HG03565 (cell line): ENCODE measurements around the gene DNPH1.

Experiments used
- ATAC-seq: cut with Tn5 transposase; IDR thresholded peaks from one replicate; pipeline ENCODE4 v1.9.1; 2021; ENCODE audit warnings: mild to moderate bottlenecking, moderate library complexity; ENCODE audit not compliant: unreplicated experiment

DNPH1 gene

GRCh38 chr6:43219119-43219518 lies 10.2 kb downstream of the DNPH1 start:
- ATAC-seq, result no peak

- ATAC-seq, result no peak
Measured at GRCh38 chr6:43217351-43217750, 11.9 kb downstream of the DNPH1 start.

- ATAC-seq, result no peak
Measured at GRCh38 chr6:43216200-43216599, 13.1 kb downstream of the DNPH1 start.

GRCh38 chr6:43215066-43215465 lies 14.2 kb downstream of the DNPH1 start:
- no peak for ATAC-seq

GRCh38 chr6:43213431-43213830 lies 15.8 kb downstream of the DNPH1 start:
- no peak for ATAC-seq

GRCh38 chr6:43211955-43212354 lies 17.3 kb downstream of the DNPH1 start:
- no peak for ATAC-seq

GRCh38 chr6:43207286-43207685 lies 22.0 kb downstream of the DNPH1 start:
- no peak for ATAC-seq

GRCh38 chr6:43205849-43206248 lies 23.4 kb downstream of the DNPH1 start:
- no peak for ATAC-seq

GRCh38 chr6:43204271-43205105 lies 24.8 kb downstream of the DNPH1 start:
- no peak for ATAC-seq

GRCh38 chr6:43203718-43204095 lies 25.6 kb downstream of the DNPH1 start:
- no peak for ATAC-seq

- no peak for ATAC-seq
Measured at GRCh38 chr6:43203029-43203717, 26.1 kb downstream of the DNPH1 start.

- ATAC-seq, result no peak
Measured at GRCh38 chr6:43202451-43202850, 26.8 kb downstream of the DNPH1 start.

GRCh38 chr6:43200541-43200940 lies 28.7 kb downstream of the DNPH1 start:
- ATAC-seq, result no peak

GRCh38 chr6:43199912-43200311 lies 29.4 kb downstream of the DNPH1 start:
- no peak for ATAC-seq

- ATAC-seq, result no peak
Measured at GRCh38 chr6:43196337-43196736, 32.9 kb downstream of the DNPH1 start.

- no peak for ATAC-seq
Measured at GRCh38 chr6:43193929-43194328, 35.4 kb downstream of the DNPH1 start.

GRCh38 chr6:43192911-43193310 lies 36.4 kb downstream of the DNPH1 start:
- ATAC-seq, result no peak

GRCh38 chr6:43189776-43190304 lies 39.4 kb downstream of the DNPH1 start:
- no peak for ATAC-seq

GRCh38 chr6:43188426-43188825 lies 40.9 kb downstream of the DNPH1 start:
- ATAC-seq, result no peak

- ATAC-seq, result no peak
Measured at GRCh38 chr6:43187821-43188220, 41.5 kb downstream of the DNPH1 start.

- ATAC-seq, result no peak
Measured at GRCh38 chr6:43186706-43187105, 42.6 kb downstream of the DNPH1 start.

- ATAC-seq, result no peak
Measured at GRCh38 chr6:43186019-43186418, 43.3 kb downstream of the DNPH1 start.
